ENCODE measurements around the gene PELI1. TPM values are rescaled to one million over a fixed set of nuclear protein-coding genes. Genes with fewer than 3 reads are reported as not detected.

Gene PELI1
- 4.8 and 7.5 TPM in 2 replicates for total RNA-seq

GRCh38 chr2:64144057-64145013 lies at the start of gene PELI1:
PELI1 (minus strand) TSS chr2:64144420; CDS start chr2:64108310, 36,110 bp downstream.

Other genes starting within 250 kb of the PELI1 start
- gene VPS54, start 125.0 kb downstream of the PELI1 start, total RNA-seq, result 26.1 and 28.7 TPM in 2 replicates

Data from articular chondrocyte of knee joint (primary cell).